Caco-2 (cell line): ENCODE measurements around the gene YWHAB. TPM values are rescaled to one million over a fixed set of nuclear protein-coding genes. Genes with fewer than 3 reads are reported as not detected.

Experiments
- BruUV-seq: library from RNA; stranded (reverse); fragments of 400-500 nt; replicated peaks from 2 replicates; lab custom pipeline; 2021; lab: Mats Ljungman, UMichigan
- CTCF ChIA-PET: fragments of 300-600 bp; sonication (Branson Sonifier 250); formaldehyde crosslinking; loops from one replicate; lab custom pipeline; 2022; ENCODE audit warnings: antibody characterized with exemption; lab: Charles Lee
- POLR2A ChIA-PET: fragments of 300-600 bp; sonication (Branson Sonifier 250); formaldehyde crosslinking; loops from one replicate; lab custom pipeline; 2022; ENCODE audit warnings: antibody characterized with exemption; lab: Charles Lee
- DNase-seq, 2 experiments: peaks; one replicate each; pipeline versions ENCODE4 v3.0.0 to v3.0.0-alpha.2; 2020 to 2022
- H3K27me3 ChIP-seq: replicated peaks from 2 replicates; pipeline ENCODE4 v1.6.0; 2011; ENCODE audit warnings: low read length; ENCODE audit not compliant: control insufficient read depth, insufficient read depth
- H3K36me3 ChIP-seq: 2 replicates; pipeline ENCODE4 v1.5.1; 2011; ENCODE audit warnings: low read length; ENCODE audit not compliant: control insufficient read depth, insufficient read depth
- H3K4me1 ChIP-seq: fragments of 250-450 bp; sonication (Bioruptor Pico); 2 replicates; pipeline ENCODE4 v1.5.1; 2020; ENCODE audit warnings: mild to moderate bottlenecking
- H3K4me3 ChIP-seq: 2 replicates; pipeline ENCODE4 v1.5.1; 2011; ENCODE audit warnings: low read depth, mild to moderate bottlenecking, control low read depth, low read length
- H3K9me3 ChIP-seq: fragments of 250-450 bp; sonication (Bioruptor Pico); 2 replicates; pipeline ENCODE4 v1.5.1; 2020; ENCODE audit warnings: mild to moderate bottlenecking, moderate library complexity
- H3K27ac Mint-ChIP-seq: one replicate; pipeline ENCODE4 v1.8.0; 2022; ENCODE audit warnings: mixed read lengths; ENCODE audit not compliant: unreplicated experiment
- H3K27me3 Mint-ChIP-seq: one replicate; pipeline ENCODE4 v1.8.0; 2022; ENCODE audit warnings: mixed read lengths; ENCODE audit not compliant: insufficient read depth, unreplicated experiment
- H3K36me3 Mint-ChIP-seq: one replicate; pipeline ENCODE4 v1.8.0; 2022; ENCODE audit warnings: mild to moderate bottlenecking, mixed read lengths; ENCODE audit not compliant: insufficient read depth, unreplicated experiment
- H3K4me1 Mint-ChIP-seq: one replicate; pipeline ENCODE4 v1.8.0; 2022; ENCODE audit warnings: low read depth, mixed read lengths; ENCODE audit not compliant: unreplicated experiment
- H3K4me3 Mint-ChIP-seq: one replicate; pipeline ENCODE4 v1.8.0; 2022; ENCODE audit warnings: mild to moderate bottlenecking, moderate library complexity, mixed read lengths; ENCODE audit not compliant: unreplicated experiment
- H3K9me3 Mint-ChIP-seq: one replicate; pipeline ENCODE4 v1.8.0; 2022; ENCODE audit warnings: mixed read lengths; ENCODE audit not compliant: unreplicated experiment
- CTCF ChIP-seq, 2 experiments: fragments of 200-600 bp in 1 of 2; IDR thresholded peaks; 1 replicate in 1 of 2; 2 replicates in 1 of 2; pipeline versions ENCODE4 v1.5.1 to v1.8.0; 2011 to 2022; ENCODE audit warnings: antibody characterized with exemption in 1 of 2, control low read depth in 1 of 2, inconsistent platforms in 1 of 2, low read depth in 1 of 2, low read length in 1 of 2, mild to moderate bottlenecking in 1 of 2, moderate library complexity in 1 of 2; ENCODE audit not compliant: insufficient read depth in 1 of 2, severe bottlenecking in 1 of 2, unreplicated experiment in 1 of 2
- intact Hi-C: fragments of 100-400 bp; cut with micrococcal nuclease; formaldehyde crosslinking; loops from one replicate; pipeline ENCODE4 v1.10.0; 2022; ENCODE audit not compliant: unreplicated experiment
- total RNA-seq: library from RNA; stranded (reverse); gene quantifications from 2 replicates; pipeline ENCODE4 v1.2.3, GENCODE V29; 2022

YWHAB gene
- total RNA-seq, 1 experiment from 2014 or later = 522 TPM

GRCh38 chr20:44932916-44933315, 47.4 kb downstream of the YWHAB start:
- no peak for TF ChIP-seq CTCF (IDR thresholded peaks at IDR 0.05; ENCODE audit: insufficient read depth in 1 of 2, low read depth in 1 of 2, low read length in 1 of 2, severe bottlenecking in 1 of 2, unreplicated experiment in 1 of 2)
- no peaks in the 10 kb centered on the region for H3K9me3 ChIP-seq
- Mint-ChIP-seq H3K27ac (no peak overlapping the region), H3K9me3 (no peaks in the 10 kb centered on the region), H3K4me3 (no peak overlapping the region), H3K36me3 (peaks cover 75% of the 10 kb centered on the region), H3K4me1 (no peaks in the 10 kb centered on the region), H3K27me3 (no peaks in the 10 kb centered on the region)
- H3K4me3 ChIP-seq = no peak overlapping the region
- intact Hi-C loops = no loop called here
- no peak for DNase-seq
- no peaks in the 10 kb centered on the region for H3K27me3 ChIP-seq
- ChIA-PET CTCF (interaction anchor here (0.5 kb wide), 1 partner anchor 1757 kb away, joined by 4 read pairs; no protein-coding TSS in a partner anchor), POLR2A (no interaction called here)
- BruUV-seq = no TSS peak
- peaks cover 1% of the 10 kb centered on the region; the same call in 1 of the 2 replicates for H3K36me3 ChIP-seq
- no peaks in the 10 kb centered on the region for H3K4me1 ChIP-seq

GRCh38 chr20:44936510-44936909, 51.0 kb downstream of the YWHAB start:
- no peaks in the 10 kb centered on the region for H3K9me3 Mint-ChIP-seq

GRCh38 chr20:44938637-44939036, 53.1 kb downstream of the YWHAB start:
- Histone ChIP-seq H3K4me1 (no peaks in the 10 kb centered on the region), H3K27me3 (no peaks in the 10 kb centered on the region), H3K9me3 (no peaks in the 10 kb centered on the region), H3K36me3 (peaks cover 11% of the 10 kb centered on the region), H3K4me3 (no peak overlapping the region)
- no TSS peak for BruUV-seq
- H3K27me3 Mint-ChIP-seq = no peaks in the 10 kb centered on the region
- DNase-seq = no peak
- TF ChIP-seq CTCF (IDR thresholded peaks at IDR 0.05; ENCODE audit: insufficient read depth in 1 of 2, low read depth in 1 of 2, low read length in 1 of 2, severe bottlenecking in 1 of 2, unreplicated experiment in 1 of 2) = no peak
- no peaks in the 10 kb centered on the region for H3K9me3 Mint-ChIP-seq
- ChIA-PET CTCF (no interaction called here), POLR2A (interaction anchor here (2.0 kb wide), 1 partner anchor 9 kb away, joined by 5 read pairs; no protein-coding TSS in a partner anchor)
- peaks cover 83% of the 10 kb centered on the region for H3K36me3 Mint-ChIP-seq
- intact Hi-C loops = no loop called here
- H3K27ac Mint-ChIP-seq = peak overlapping the region; percentile 6
- H3K4me3 Mint-ChIP-seq = no peak overlapping the region
- no peaks in the 10 kb centered on the region for H3K4me1 Mint-ChIP-seq

More at GRCh38 chr20:44936510-44936909, 51.0 kb downstream of the YWHAB start:
- Mint-ChIP-seq H3K27ac (no peak overlapping the region), H3K4me1 (no peaks in the 10 kb centered on the region), H3K4me3 (no peak overlapping the region), H3K27me3 (no peaks in the 10 kb centered on the region), H3K36me3 (peaks cover 78% of the 10 kb centered on the region)
- CTCF ChIA-PET = no interaction called here
- Histone ChIP-seq H3K4me3 (no peak overlapping the region), H3K9me3 (no peaks in the 10 kb centered on the region), H3K4me1 (no peaks in the 10 kb centered on the region), H3K27me3 (no peaks in the 10 kb centered on the region), H3K36me3 (peaks cover 2% of the 10 kb centered on the region; the same call in 1 of the 2 replicates)
- intact Hi-C loops = no loop called here
- no peak for DNase-seq
- POLR2A ChIA-PET = interaction anchor here (2.0 kb wide), 1 partner anchor 11 kb away, joined by 5 read pairs; no protein-coding TSS in a partner anchor
- BruUV-seq = no TSS peak
- no peak for TF ChIP-seq CTCF (IDR thresholded peaks at IDR 0.05; ENCODE audit: insufficient read depth in 1 of 2, low read depth in 1 of 2, low read length in 1 of 2, severe bottlenecking in 1 of 2, unreplicated experiment in 1 of 2)
